ENCODE data around the gene POLDIP2.

DNA sequence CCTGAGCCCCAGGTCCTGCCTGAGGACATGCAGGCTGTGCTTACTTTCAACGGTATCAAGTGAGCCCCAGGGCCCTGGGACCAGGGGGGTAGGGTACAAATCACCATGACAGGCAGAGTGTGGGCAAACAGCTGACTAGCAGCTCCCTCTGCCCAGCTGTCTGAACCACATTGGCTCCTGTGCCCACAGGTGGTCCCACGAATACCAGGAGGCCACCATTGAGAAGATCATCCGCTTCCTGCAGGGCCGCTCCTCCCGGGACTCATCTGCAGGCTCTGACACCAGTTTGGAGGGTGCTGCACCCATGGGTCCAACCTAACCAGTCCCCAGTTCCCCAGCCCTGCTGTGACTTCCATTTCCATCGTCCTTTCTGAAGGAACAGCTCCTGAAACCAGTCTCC, 38.6 kb upstream of the POLDIP2 start:
- TF ChIP-seq SMC3 (IDR thresholded peaks at IDR 0.05; ENCODE audit: low read depth, low read length) (no peak), TCF12 (IDR thresholded peaks at IDR 0.05) (no peak), TEAD4 (IDR thresholded peaks at IDR 0.05; ENCODE audit: borderline replicate concordance, insufficient read depth) (no peak), NRF1 (IDR thresholded peaks at IDR 0.05; ENCODE audit: low read depth, low read length) (no peak), MXI1 (IDR thresholded peaks at IDR 0.05; ENCODE audit: low read depth, low read length) (no peak), EP300 (IDR thresholded peaks at IDR 0.05; ENCODE audit: borderline replicate concordance in 1 of 2, low read depth in 1 of 2, low read length in 1 of 2) (no peak), POLR2AphosphoS5 (IDR thresholded peaks at IDR 0.05; ENCODE audit: low read depth, low read length) (no peak), SIN3A (IDR thresholded peaks at IDR 0.05; ENCODE audit: borderline replicate concordance, low read depth, low read length) (no peak), EZH2phosphoT487 (IDR thresholded peaks at IDR 0.05; ENCODE audit: borderline replicate concordance, low read depth) (no peak), RFX5 (IDR thresholded peaks at IDR 0.05; ENCODE audit: low read length) (no peak)
- TF ChIP-seq, protein P1, sequence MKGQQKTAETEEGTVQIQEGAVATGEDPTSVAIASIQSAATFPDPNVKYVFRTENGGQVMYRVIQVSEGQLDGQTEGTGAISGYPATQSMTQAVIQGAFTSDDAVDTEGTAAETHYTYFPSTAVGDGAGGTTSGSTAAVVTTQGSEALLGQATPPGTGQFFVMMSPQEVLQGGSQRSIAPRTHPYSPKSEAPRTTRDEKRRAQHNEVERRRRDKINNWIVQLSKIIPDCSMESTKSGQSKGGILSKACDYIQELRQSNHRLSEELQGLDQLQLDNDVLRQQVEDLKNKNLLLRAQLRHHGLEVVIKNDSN (IDR thresholded peaks at IDR 0.05; ENCODE audit: borderline replicate concordance, low read depth): no peak
- TF ChIP-seq, protein P2, sequence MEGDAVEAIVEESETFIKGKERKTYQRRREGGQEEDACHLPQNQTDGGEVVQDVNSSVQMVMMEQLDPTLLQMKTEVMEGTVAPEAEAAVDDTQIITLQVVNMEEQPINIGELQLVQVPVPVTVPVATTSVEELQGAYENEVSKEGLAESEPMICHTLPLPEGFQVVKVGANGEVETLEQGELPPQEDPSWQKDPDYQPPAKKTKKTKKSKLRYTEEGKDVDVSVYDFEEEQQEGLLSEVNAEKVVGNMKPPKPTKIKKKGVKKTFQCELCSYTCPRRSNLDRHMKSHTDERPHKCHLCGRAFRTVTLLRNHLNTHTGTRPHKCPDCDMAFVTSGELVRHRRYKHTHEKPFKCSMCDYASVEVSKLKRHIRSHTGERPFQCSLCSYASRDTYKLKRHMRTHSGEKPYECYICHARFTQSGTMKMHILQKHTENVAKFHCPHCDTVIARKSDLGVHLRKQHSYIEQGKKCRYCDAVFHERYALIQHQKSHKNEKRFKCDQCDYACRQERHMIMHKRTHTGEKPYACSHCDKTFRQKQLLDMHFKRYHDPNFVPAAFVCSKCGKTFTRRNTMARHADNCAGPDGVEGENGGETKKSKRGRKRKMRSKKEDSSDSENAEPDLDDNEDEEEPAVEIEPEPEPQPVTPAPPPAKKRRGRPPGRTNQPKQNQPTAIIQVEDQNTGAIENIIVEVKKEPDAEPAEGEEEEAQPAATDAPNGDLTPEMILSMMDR (IDR thresholded peaks at IDR 0.05): no peak
- TF ChIP-seq, protein P3, sequence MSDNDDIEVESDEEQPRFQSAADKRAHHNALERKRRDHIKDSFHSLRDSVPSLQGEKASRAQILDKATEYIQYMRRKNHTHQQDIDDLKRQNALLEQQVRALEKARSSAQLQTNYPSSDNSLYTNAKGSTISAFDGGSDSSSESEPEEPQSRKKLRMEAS (IDR thresholded peaks at IDR 0.05; ENCODE audit: low read depth): no peak
- TF ChIP-seq, protein P4, sequence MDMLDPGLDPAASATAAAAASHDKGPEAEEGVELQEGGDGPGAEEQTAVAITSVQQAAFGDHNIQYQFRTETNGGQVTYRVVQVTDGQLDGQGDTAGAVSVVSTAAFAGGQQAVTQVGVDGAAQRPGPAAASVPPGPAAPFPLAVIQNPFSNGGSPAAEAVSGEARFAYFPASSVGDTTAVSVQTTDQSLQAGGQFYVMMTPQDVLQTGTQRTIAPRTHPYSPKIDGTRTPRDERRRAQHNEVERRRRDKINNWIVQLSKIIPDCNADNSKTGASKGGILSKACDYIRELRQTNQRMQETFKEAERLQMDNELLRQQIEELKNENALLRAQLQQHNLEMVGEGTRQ (IDR thresholded peaks at IDR 0.05; ENCODE audit: borderline replicate concordance, low read depth, low read length): no peak

Measured in SK-N-SH (cell line).